Measurements from ENCODE around the gene CLPX.
"Not testable (repeated sequence)": the region's sequence is repeated elsewhere in the genome, so short reads cannot be mapped to it uniquely, and the experiment has no call there.

CLPX gene

DNA sequence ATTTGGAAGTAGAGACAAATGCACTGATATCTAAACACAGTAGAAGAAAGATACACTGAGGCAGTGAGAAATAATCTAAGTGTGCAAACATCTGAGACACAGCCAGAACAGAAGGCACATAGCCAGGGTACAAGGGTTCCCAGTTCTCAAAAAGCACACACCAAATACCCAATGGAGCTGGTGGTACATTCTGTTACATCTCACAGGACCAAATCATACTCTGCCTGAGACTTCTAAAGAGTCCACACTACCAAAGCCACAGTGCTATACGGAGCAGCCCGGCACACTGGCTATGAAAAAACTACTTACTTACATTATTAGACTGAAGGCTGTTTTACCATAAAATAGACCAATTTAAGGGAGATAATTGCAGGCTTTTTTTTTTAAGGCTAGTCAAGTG, 19.3 kb downstream of the CLPX start:
- no peak for DNase-seq

DNA sequence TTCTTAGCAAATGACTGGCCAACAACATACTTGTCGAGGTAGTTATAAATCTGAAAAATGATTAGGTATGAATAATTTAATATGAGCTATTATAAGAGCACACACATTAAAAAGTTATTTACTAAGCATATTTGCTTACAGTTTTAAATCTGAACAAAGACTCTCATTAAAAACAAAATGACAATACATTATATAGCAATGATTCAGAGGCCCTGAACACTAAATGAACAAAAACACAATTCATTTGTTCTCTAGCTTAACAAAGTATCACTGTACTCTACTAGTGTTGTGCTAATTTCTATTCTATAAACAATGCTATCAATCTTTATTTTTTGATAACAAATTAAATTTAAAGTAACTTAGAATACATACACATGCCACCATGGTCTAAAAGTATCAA, 21.0 kb downstream of the CLPX start:
- DNase-seq: no peak

DNA sequence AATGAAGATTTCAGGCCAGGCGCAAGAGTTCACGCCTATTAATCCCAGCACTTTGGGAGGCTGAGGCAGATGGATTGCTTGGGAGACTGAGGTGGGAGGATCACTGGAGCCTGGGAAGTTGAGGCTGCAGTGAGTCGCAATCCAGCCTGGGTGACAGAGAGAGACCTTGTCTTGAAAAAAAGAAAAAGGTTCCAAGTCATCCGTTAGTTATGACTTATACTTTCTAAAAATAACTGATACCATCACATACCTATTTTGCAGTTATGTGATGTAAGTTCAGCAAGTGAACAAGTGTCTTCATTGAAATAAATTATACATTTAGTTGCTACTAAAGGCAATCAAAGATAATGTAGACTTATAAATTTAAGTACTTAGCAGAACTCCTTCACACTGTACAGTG, 22.1 kb downstream of the CLPX start:
- DNase-seq: no peak

DNA sequence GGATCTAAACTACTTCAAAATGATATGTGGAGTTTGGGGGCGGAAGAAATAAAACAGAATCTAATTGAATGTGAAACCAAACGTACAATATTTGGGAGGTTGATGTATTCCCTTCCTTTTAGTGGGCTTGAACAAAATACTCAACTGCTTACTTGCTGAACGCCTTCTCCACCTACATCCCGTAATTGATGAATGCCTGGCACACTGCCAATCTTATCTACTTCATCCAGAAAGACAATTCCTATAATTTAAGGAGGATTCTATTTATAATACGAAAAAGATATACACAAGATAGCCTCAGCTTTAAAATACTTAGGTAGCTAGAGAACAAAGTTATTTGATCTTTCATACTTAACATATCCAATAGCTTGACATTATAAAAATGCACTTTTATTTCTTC, 28.4 kb downstream of the CLPX start:
- DNase-seq: no peak

DNA sequence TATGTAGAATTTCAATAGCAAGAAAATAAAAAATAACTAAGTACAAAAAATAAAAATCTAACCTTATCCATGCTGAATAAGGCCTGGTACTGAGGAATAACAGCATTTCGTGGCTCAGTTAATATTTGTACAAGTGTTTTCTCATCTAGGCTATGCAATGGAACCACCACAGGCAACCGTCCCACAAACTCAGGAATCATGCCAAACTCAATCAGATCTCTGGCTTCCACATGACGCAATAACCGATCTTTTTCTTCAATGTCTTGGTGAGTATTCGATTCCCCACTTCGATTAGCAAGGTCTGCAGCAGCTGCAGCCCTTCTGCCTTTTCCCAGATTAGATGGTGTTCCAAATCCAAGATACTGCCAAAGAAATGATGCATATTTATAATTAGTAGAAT, 30.4 kb downstream of the CLPX start:
- no peak for DNase-seq

DNA sequence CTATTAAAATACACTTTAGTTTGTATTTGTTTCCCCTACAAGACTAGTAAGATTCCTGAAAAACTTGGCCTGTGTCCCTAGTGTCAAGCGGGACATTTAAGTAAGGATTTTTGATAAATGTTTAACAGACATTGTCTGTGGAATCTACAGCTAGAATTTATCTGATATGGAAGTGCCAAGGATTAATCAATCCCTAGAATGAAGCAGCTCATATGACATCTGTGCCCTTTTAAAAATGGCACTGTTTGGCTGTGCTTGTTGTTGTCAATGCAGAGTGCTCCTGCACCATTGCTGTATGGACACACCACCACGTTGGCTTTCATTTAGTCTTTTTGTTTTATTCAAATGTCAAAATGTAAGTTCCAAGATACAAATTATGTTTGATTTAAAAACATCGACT, 37.2 kb downstream of the CLPX start:
- DNase-seq: no peak

DNA sequence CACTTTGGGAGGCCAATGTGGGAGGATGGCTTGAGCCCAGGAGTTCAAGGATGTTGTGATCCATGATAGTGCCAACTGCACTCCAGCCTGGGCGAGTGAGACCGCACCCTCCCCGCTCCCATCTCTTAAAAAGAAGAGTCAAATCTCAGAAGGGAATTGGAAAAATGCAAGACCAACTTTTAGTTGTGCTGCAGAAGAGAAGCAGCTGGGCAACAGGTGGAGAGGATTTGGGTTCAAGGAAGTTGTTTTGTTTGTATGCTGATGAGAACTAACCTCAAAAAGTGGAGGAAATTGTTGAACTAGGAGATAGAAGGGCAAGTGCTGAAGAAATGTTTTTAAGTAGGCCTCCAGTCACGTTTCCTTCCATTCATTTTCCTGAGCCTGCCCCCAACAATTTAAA, 38.7 kb downstream of the CLPX start:
- DNase-seq: no peak

DNA sequence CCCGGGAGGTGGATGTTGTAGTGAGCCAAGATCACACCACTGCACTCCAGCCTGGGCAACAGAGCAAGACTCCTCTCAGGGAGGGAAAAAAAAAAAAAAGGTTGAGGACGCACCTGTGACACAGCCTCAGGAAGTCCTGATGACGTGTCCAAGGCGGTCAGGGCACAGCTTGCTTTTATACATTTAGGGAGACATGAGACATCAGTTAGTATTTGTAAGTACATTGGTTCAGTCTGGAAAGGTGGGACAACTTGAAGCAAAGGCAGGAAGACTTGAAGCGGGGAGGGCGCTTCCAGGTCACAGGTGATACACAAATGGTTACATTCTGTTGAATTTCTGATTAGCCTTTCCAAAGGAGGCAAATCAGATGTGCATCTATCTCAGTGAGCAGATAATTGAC, 46.5 kb downstream of the CLPX start:
- not testable (repeated sequence) for DNase-seq

DNA sequence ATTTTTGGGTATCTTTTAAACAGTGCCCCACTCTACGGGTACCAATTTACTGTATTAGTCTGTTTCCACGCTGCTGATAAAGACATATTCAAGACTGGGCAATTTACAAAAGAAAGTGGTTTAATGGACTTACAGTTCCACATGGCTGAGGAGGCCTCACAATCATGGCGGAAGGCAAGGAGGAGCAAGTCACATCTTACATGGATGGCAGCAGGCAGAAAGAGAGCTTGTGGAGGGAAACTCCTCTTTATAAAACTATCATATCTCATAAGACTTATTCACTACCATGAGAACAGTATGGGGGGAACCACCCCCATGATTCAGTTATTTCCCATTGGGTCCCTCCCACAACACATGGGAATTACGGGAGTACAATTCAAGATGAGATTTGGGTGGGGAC, 47.2 kb downstream of the CLPX start:
- DNase-seq: not testable (repeated sequence)

DNA sequence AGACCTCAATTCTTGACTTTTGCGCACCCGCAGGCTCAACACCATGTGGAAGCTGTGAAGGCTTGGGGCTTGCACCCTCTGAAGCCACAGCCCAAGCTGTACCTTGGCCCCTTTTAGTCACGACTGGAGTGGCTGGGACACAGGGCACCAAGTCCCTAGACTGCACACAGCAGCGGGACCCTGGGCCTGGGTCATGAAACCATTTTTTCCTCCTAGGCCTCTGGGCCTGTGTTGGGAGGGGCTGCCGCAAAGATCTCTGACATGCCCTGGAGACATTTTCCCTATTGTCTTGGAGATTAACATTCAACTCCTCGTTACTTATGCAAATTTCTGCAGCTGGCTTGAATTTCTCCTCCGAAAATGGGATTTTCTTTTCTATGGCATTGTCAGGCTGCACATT, 48.1 kb downstream of the CLPX start:
- not testable (repeated sequence) for DNase-seq

DNA sequence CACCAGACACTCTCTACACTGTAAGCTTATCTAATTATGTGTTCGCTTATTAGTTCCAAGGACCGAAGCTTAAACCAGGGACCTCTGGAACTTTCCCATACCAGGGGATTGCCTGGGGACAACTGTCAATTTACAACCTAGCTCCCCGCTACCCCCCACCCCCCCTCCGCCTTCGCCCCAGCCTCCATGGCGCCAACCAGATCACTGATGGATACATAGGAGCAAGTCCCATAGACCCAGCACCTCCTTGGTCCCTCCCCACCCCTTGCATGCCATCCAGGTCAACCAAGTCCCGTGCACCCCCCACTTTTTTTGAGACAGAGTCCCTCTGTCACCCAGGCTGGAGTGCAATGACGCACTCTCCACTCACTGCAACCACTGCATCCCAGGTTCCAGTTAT, 50.6 kb downstream of the CLPX start:
- no peak for DNase-seq

DNA sequence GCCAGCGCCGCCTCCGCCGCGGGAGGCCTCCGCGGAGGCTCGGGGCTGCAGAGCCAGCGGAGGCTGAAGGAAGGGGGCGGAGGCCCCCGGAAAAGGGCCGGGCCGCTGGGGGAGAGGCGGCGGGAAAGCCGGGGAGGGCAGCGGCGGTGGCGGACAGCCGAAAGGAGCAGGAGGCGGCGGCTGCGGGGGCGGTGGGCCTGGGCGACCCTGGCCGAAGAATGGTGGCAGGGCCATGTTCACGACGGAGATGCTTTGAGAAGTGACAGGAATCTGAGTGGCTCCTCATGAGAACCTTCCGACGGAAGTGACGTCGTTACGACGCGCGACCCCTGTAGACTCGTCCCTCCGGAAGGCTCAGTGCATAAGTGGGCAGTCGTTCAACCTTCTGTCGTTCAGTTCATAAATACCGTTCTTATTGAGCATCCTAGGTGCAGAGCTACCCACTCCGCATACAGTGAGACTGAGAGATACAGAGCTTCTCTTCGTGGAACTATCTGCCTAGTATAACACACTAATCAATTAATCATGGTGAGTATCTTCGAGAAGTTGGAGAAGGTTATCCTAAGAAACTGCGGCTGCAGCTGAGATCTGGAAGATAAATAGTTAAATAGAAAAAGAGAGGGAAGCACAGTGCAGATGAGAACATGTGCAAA, 51.5 kb downstream of the CLPX start, which contains the start of gene PDCD7:
PDCD7 (minus strand) TSS at position 261 of the 653 bp plus-strand sequence; CDS start at position 234, 27 bp downstream.
- DNase-seq: peak; percentile 81

DNA sequence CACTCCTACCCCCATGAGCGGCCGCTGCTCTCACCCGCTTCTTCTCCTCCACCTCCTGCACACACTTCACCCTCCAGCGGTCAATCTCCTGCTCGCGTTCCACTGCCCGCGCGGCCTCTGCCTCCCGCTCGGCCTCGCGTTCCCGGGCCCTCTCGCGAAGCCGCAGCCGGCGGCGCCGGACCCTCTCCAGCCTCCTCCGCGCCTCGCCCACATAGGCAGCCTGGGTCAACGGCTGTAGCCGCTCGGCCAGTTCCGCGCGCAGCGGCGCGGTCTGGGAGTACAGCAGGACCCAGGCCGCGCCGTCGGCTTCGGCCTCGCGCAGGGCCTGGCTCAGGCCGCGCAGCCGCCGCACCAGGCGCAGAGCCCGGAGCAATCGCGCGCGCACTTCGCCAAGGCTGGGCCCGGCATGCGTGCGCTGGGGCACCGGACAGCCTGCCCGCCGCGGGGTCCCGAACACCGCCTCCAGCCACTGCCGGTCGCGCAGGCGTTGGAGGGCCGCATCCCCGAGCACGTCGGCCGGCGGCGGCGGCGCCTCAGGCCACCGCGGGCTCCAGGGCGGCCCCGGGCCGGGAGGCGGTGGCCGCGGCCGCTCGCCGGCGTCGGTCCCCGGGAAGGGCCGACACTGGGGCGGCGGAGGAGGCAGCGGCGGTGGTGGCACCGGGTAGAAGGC, 52.1 kb downstream of the CLPX start:
- DNase-seq: peak; percentile 26

DNA sequence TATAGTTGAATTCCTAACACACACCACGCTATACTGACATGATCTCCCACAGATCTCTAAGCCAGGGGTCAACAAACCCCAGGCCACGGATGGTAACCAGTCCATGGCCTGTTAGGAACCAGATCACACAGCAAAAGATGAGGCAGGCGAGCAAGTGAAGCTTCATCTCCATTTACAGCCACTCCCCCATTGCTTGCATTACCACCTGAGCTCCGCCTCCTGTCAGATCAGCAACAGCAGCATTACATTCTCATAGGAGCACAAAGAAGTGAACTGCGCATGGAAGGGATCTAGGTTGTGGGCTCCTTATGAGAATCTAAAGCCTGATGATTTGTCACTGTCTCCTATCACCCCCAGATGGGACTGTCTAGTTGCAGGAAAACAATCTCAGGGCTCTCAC, 54.2 kb downstream of the CLPX start:
- no peak for DNase-seq

DNA sequence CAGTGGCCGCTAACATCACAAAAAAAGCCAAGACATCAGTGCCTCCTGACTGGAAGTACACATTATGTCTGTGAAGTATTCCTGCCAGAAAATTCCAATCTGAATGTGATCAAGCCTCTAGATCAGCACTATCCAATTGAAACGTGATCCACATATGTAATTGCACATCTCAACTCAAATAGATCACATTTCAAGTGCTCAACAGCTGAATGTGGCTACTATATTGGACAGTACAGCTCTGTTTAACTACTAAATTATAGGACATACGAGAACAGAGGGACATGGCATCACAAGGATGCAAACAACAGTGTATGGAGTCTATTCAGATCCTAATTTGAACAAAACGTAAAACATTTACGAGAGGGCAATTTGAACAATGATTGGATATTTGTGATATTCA, 69.6 kb downstream of the CLPX start:
- DNase-seq: no peak

DNA sequence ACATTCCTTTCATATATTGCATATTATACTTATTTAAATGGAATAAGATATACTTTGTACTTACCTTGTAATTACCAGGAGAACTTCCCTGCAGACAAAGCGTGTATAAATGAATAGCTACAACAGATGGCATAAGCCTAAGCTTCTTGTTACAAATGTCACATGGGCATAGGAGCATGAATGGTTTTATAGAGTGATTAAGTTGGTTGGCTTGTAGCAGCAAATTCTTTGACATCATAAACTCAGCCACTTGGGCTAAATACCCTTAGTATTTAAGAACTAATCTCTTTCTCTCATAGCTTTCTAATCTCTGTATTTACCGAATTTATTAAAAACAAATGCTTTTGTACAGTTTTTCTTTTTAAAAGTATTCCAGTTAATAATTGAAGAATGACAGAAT, 70.1 kb downstream of the CLPX start, which contains the start of gene UBAP1L:
UBAP1L (minus strand) TSS at position 115 of the 400 bp plus-strand sequence. CDS start 8,985 bp downstream, outside the sequence.
- DNase-seq: no peak

DNA sequence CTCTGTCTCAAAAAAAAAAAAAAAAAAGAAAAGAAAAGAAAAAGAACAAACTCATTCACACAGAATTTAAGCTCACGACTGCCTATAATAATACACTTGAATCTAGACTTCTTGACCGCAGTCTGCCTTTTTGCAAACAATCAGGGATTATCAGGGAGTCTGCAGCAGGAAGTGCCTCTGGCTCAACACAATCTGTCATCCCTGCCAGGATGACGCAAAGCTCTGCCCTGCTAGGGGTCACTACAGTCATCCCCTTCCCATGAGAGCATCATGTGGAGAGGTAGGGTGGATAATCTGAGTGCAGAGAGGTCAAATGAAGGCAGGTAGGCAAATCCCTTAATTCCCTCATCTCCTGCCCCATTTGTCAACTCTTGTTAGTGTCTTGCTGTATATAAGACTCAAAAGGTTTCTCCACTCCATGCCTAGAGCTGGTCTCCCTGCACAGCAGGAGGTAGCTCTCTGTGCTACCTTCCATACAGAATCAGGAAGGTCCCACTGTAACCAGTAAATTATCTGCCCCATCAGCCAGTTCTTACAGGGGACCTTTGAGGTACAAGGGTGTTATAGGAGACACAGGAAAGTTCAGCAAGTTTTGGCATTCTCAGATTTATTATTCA, 74.4 kb downstream of the CLPX start:
- DNase-seq: no peak

DNA sequence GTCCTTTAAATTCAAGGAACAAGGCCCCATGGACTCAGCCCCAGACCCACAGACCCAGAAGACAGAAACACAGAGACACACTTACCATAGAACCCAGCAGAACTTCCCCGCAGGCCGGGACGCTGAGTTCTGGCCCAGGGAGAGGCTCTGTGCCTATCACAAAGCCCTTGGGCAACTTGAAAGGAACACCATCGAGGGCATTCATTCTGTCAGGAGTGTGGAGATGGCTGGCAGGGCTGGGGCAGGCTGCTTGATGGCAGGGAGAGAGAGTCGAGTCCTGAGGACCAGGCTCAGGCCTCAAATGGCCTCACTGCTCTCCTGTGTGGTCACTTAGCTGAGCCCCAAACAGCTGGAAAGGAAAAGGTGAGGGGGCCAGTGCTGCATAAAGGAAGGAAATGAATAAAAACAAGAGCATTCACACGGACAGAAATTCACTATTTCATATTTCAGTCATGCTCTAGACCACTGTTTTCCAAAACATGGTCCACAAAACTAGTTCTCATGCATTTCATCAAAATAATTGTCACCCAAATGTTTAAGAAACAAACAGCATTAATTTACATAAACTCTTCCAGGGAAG, 79.0 kb downstream of the CLPX start:
- DNase-seq: no peak

DNA sequence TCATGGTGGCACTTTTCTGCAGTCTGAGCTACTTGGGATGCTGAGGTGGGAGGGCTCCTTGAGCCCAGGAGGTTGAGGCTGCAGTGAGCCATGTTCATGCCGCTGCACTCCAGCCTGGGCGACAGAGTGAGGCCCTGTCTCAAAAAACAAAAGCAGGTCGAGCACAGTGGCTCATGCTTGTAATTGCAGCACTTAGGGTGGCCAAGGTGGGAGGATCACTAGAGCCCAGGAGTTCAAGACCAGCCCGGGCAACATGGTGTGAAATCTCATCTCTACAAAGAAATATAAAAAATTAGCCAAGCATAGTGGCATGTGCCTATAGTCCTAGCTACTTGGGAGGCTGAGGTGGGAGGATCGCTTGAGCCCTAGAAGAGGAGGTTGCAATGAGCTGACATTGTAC, 80.1 kb downstream of the CLPX start:
- DNase-seq: no peak

DNA sequence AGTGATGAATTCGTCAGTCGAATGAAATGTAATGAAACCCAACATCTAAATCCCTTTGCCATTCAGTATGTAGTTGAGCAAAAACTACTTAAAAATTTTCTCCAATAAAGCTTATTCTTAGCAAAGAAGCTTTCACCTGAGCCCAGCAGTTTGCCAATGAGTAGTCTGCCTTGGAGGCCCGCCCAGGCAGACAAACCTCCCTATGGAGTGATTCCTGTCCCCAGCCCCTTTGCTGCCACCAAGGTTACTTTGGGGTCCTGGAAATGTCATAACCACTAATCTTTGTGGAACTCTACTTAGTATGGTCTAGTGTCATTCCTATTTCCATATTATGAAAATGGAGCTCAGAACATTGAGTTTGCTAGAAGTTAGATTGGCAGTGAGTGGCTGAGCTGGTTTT, 82.2 kb downstream of the CLPX start:
- no peak for DNase-seq

DNA sequence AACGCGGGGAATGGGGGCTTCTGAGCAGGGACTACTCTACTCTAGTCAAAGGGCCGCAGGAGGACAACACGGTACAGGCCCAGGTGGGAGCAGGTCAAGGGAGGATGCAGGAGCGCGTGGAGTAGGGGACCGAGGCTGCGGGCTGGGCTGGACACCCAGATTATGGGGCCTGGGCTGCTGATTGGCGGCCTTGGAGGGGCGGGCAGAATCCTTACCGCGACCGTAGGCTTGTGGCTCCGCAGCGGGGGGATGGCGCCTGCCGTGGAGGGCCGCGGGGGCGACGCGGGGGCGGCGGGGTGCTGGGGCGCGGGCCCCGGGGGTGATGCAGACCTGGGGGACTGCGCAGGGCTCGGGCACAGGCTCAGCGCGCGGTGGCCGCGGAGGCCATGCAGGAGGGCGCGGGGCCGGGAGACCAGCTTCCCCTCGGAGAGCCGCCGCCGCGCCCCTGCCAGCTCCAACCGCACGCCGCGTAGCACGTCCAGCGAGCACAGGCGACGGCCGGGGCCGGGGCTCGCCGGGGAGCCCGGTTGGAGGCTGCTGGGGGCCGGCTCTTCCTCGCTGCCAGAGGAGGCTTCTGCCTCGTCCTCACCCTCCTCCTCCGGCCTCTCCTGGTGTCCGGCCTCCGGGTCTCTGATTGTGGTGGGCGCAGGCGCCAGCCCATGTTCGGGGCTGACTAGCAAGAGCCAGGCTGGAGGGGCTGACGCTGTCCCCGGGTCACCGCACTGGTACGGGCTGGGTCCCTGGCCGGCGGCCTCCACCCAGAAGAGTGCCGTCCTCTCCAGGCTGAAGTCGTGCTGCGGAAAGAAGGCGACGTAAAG, 83.0 kb downstream of the CLPX start:
- no peak for DNase-seq

DNA sequence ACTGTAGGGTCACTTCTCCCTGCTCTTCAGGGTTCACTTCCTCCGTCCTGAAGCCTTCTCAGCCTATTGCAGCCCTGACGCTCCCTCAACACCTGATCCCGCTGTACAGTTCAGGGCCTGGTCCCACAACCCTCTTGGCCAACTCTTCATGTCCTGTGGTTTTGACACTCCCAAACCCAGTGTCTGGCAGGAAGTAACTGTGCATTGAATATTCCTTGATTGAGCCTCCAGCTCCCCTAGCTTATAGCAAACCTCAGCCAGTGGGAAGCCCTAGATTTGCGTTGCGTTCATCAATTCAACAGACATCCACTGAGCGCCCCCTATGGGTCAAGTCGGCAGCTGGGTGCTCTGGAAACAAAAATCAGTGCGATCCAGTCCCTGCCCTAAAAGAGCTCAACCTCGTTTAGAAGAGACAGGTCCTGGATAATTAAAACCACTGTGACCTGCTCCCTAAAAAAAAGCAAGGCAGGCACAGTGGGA, 83.7 kb downstream of the CLPX start:
- DNase-seq: peak; percentile 20

DNA sequence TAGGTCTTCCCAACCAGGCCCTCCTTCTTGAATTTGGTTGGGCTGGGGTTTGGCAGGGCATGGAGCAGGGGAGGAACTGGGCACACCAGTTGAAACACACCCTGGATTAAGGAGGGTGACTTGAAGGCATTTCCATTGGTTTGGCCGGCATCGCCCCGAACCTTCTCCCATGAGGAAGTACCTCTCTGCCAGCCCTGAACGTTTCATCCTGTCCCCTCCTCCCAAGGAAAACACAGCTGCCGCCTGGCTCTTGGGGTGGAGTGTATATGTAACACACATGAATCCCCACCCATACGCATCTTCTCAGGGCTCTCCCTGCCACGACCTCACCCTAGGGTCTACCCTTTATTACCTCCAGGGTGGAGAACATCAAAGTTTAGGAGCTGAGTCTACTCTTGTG, 84.7 kb downstream of the CLPX start:
- DNase-seq: no peak

Data from stimulated activated naive CD4-positive, alpha-beta T cell treated with Interleukin-2 at 50 U/mL for 16 hours (primary cell).